ENCODE measurements around the gene ARF3.

The ARF3 gene

GRCh38 chr12:48961801-48962200 is 4.5 kb upstream of the ARF3 start:
- DNase-seq: no peak

GRCh38 chr12:48961331-48961730 is 4.0 kb upstream of the ARF3 start:
- no peak for DNase-seq

GRCh38 chr12:48960834-48961233 is 3.5 kb upstream of the ARF3 start:
- DNase-seq: no peak

GRCh38 chr12:48958049-48958388 is 732 bp upstream of the ARF3 start:
- DNase-seq: no peak

GRCh38 chr12:48956279-48957140 is 777 bp downstream of the ARF3 start:
- peak; percentile 99 for DNase-seq

- no peak for DNase-seq
These were observed 2.3 kb downstream of the ARF3 start for GRCh38 chr12:48954841-48955501.

GRCh38 chr12:48954061-48954460 is 3.2 kb downstream of the ARF3 start:
- no peak for DNase-seq

- no peak for DNase-seq
These were observed 4.6 kb downstream of the ARF3 start for GRCh38 chr12:48952691-48953090.

- DNase-seq: no peak
These were observed 9.6 kb downstream of the ARF3 start for GRCh38 chr12:48947727-48948126.

- DNase-seq: no peak
These were observed 10.3 kb downstream of the ARF3 start for GRCh38 chr12:48946943-48947342.

- DNase-seq: no peak
These were observed 11.1 kb downstream of the ARF3 start for GRCh38 chr12:48946205-48946604.

GRCh38 chr12:48943221-48943620 is 14.1 kb downstream of the ARF3 start:
- no peak for DNase-seq

- DNase-seq: no peak
These were observed 17.1 kb downstream of the ARF3 start for GRCh38 chr12:48940181-48940580.

GRCh38 chr12:48938805-48939204 is 18.5 kb downstream of the ARF3 start:
- no peak for DNase-seq

- no peak for DNase-seq
These were observed 20.1 kb downstream of the ARF3 start for GRCh38 chr12:48937170-48937569.

GRCh38 chr12:48936379-48936979 is 20.8 kb downstream of the ARF3 start:
- DNase-seq: peak; percentile 39

- DNase-seq: no peak
These were observed 23.0 kb downstream of the ARF3 start for GRCh38 chr12:48934312-48934706.

- DNase-seq: no peak
These were observed 23.5 kb downstream of the ARF3 start for GRCh38 chr12:48933664-48934311.

- DNase-seq: no peak
These were observed 24.4 kb downstream of the ARF3 start for GRCh38 chr12:48932878-48933277.

GRCh38 chr12:48930475-48930874 is 26.8 kb downstream of the ARF3 start:
- DNase-seq: no peak

- no peak for DNase-seq
These were observed 27.7 kb downstream of the ARF3 start for GRCh38 chr12:48929551-48929950.

GRCh38 chr12:48927261-48927660 is 30.0 kb downstream of the ARF3 start:
- peak; percentile 33 for DNase-seq

GRCh38 chr12:48925304-48926011 is 31.8 kb downstream of the ARF3 start, which contains the start of gene FKBP11:
FKBP11 (minus strand) TSS chr12:48925492; CDS start chr12:48925428, 64 bp downstream.
- peak; percentile 41 for DNase-seq

Measured in NCI-H226 (cell line).